Activated naive CD8-positive, alpha-beta T cell treated with anti-CD3 and anti-CD28 coated beads, Interleukin-2, amount 50 U/mL, for 24 hours (primary cell): ENCODE measurements around the gene GRM4.

Experiments used
- ATAC-seq: fragments of 150-1000 bp; cut with Tn5 transposase; one replicate; pipeline ENCODE4 v1.10.0; 2021
- DNase-seq: peaks from one replicate; pipeline ENCODE4 v3.0.0; 2021
- H3K27ac Mint-ChIP-seq: one replicate; pipeline ENCODE4 v1.8.0; 2021; ENCODE audit warnings: mild to moderate bottlenecking, mixed read lengths
- H3K27me3 Mint-ChIP-seq: one replicate; pipeline ENCODE4 v1.8.0; 2021; ENCODE audit warnings: mixed read lengths
- H3K36me3 Mint-ChIP-seq: one replicate; pipeline ENCODE4 v1.8.0; 2021; ENCODE audit warnings: low read depth, mixed read lengths
- H3K4me1 Mint-ChIP-seq: one replicate; pipeline ENCODE4 v1.8.0; 2021; ENCODE audit warnings: mixed read lengths
- H3K4me3 Mint-ChIP-seq: one replicate; pipeline ENCODE4 v1.8.0; 2021; ENCODE audit warnings: mild to moderate bottlenecking, moderate library complexity, mixed read lengths
- H3K9me3 Mint-ChIP-seq: one replicate; pipeline ENCODE4 v1.8.0; 2021; ENCODE audit warnings: mixed read lengths

The GRM4 gene

DNA sequence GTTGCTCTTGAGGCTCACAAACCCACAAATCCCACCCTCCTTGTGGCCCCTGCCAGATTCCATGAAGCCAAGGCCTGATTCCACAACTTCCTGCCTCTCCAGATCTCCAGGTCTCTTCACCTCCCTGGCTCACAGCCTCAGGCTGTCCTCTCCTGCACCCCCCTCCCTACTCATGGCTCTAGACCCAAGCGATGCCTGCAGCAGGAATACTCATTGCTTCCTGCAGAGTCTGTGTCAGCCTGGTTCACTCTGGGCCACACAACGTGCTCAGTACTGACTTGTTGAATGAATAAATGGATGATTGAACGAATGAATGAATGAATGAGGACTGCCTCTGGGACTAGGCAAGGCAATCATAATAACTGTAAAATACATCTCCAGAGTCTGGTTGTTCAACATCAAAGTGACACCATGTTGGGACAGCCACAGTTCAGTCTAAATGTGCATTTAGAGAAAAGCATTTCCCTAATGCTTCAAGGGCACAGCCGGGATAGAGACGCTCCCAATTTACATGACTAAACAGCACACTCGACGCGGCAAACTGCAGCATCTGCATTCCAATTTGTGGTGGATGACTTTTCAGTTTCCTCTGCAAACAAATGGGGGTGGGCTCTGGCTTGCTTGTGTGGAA, 139.9 kb downstream of the GRM4 start:
- DNase-seq (no peak), ATAC-seq (no peak)
- peaks cover 4% of the 10 kb centered on the region for H3K9me3 Mint-ChIP-seq
- no peak overlapping the region for H3K4me3 Mint-ChIP-seq
- peaks cover 2% of the 10 kb centered on the region for H3K27me3 Mint-ChIP-seq
- no peaks in the 10 kb centered on the region for H3K4me1 Mint-ChIP-seq
- no peak overlapping the region for H3K27ac Mint-ChIP-seq
- no peaks in the 10 kb centered on the region for H3K36me3 Mint-ChIP-seq

DNA sequence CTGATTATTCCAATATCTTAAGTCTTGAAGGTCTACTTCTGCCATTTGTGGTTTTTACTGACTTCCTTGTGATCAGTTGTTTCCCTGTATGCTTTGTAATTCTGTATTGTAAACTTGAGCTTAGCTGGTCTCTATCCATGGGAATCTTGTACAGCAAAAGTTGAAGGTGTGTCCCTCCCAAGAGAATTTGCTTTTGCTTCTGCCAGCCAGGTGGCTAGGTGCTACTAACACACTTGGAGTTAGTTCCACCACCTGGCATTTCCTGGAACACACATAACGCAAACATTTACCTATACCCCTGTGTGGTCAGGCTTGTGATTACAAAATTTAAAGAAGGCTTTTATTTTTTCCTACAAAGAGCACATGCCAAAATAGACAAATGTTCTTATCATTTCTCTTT, 141.2 kb downstream of the GRM4 start:
- ATAC-seq: no peak
- Mint-ChIP-seq H3K4me3 (no peak overlapping the region), H3K36me3 (no peaks in the 10 kb centered on the region), H3K9me3 (peaks cover 4% of the 10 kb centered on the region), H3K4me1 (no peaks in the 10 kb centered on the region), H3K27me3 (peaks cover 1% of the 10 kb centered on the region), H3K27ac (no peak overlapping the region)
- DNase-seq: no peak

DNA sequence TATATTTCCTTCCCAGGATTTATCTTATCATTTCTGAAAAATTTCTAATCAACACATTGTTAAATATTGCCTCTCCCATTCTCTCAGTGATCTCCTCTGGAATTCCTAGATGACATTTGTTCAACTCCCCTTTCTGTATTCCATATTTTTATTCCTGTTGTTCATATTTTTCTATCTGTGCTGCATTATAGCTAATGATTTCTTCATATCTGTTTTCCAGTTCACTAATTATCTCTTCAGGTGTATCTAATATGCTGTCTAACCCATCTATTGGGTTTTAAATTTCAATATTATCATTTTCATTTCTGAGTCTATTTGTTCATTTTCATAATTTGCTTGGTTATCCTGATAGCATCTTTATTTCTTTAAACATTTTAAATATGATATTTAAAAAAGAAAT, 141.9 kb downstream of the GRM4 start:
- Mint-ChIP-seq H3K4me1 (no peaks in the 10 kb centered on the region), H3K36me3 (no peaks in the 10 kb centered on the region), H3K4me3 (no peak overlapping the region), H3K27ac (no peak overlapping the region), H3K9me3 (peaks cover 4% of the 10 kb centered on the region), H3K27me3 (no peaks in the 10 kb centered on the region)
- no peak for ATAC-seq
- no peak for DNase-seq

DNA sequence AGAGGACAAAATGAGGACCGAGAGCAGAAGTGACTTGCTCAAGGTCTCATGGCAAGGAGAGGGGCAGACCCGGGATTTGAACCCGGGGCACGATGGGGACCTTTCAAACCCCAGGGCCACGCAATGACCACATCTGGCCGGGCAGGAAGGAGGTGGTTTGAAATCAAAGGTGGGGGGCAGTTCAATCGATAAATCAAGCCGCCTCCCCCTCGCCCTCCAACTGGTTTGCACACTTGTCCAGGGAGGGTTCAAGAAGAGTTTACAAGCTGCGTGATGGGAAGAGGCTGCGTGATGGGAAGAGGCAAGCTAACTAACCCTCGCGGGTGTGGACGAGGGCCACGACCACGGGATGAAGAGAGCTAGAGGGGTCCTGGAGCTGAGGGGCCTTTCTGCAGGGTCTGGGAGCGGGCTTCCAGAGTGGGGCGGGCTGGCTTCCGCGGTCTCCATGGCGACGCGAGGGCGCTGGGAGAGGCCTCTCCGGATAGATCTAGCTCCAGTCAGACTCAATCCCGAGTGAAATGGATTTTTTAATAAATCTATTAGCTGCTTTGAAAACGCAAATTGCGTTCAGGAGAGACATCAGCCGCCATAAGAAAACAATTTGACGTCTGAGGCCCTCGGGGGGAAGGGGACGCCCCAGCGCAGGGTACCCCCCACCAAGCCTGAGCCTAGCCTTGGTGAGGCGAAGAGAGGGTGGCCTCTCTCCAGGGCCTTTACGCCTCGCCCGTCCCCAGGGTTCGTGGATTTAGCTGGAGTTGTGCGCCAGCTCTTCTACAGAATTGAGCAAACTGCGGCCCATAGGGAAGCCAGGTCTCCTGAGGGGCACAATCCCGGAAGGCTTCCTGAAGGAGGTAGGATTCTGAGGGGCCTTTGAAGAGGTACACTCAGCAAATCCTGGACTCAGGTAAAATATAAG, 143.9 kb downstream of the GRM4 start:
- Mint-ChIP-seq H3K9me3 (peaks cover 9% of the 10 kb centered on the region), H3K4me1 (no peaks in the 10 kb centered on the region), H3K4me3 (no peak overlapping the region), H3K36me3 (no peaks in the 10 kb centered on the region), H3K27ac (no peak overlapping the region), H3K27me3 (no peaks in the 10 kb centered on the region)
- ATAC-seq (no peak), DNase-seq (no peak)

DNA sequence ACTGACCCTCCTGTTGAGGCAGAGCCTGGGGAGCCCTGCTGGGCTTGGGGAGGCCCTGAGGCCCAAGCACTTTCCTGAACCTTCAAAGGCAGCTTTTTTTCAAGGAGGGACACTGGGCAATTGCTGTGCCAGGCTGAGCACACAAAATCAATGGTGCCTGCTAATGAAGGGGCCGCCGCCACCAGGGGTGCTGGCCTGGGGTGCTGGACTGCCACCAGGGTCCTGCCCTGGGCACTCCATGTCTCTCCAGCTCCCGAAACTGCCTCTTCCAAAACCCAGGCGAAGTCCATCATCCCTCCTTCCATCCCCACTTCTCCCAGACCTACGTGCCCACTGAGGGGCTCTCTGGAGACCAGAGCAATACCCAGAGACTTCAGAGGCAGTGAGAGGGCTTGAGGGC, 145.6 kb downstream of the GRM4 start:
- Mint-ChIP-seq H3K27ac (no peak overlapping the region), H3K36me3 (no peaks in the 10 kb centered on the region), H3K27me3 (no peaks in the 10 kb centered on the region), H3K4me3 (no peak overlapping the region), H3K4me1 (no peaks in the 10 kb centered on the region), H3K9me3 (peaks cover 11% of the 10 kb centered on the region)
- ATAC-seq: no peak
- no peak for DNase-seq

DNA sequence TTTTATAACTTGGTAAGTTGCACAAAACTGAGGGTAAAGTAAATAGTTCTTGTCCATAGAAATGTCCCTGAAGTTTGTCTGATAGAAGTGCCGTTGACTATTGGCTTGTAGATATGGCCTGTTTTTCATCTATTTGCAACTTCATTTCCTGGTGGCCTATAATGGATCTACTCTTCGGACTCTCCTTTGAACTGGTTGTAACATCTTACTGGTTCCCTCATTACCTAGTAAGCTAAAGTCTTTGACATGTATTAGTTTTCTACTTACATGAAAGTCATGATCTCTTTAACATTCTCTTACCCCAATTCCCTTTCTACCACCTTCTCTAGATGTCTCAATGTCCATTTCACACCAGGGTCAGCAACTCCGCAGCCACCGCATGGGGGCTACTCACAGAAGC, 146.3 kb downstream of the GRM4 start:
- H3K27me3 Mint-ChIP-seq: no peaks in the 10 kb centered on the region
- H3K9me3 Mint-ChIP-seq: peaks cover 11% of the 10 kb centered on the region
- ATAC-seq (no peak), DNase-seq (no peak)
- H3K4me1 Mint-ChIP-seq: no peaks in the 10 kb centered on the region
- no peak overlapping the region for H3K4me3 Mint-ChIP-seq
- H3K36me3 Mint-ChIP-seq: no peaks in the 10 kb centered on the region
- no peak overlapping the region for H3K27ac Mint-ChIP-seq

DNA sequence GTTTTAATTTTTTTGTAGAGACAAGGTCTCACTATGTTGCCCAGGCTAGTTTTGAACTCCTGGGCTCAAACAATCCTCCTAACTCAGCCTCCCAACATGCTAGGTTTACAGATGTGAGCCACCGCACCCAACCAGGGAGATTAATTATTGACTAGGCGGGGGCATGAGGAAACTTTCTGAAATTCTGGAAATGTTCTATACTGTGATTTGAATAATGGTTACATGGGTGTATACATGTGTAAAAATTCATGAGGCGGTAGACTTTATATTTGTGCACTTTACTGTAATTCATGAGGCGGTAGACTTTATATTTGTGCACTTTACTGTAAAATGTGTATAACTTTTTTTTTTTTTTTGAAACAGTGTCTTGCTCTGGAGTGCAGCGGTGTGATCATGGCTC, 147.2 kb downstream of the GRM4 start:
- no peaks in the 10 kb centered on the region for H3K4me1 Mint-ChIP-seq
- peaks cover 7% of the 10 kb centered on the region for H3K9me3 Mint-ChIP-seq
- H3K27me3 Mint-ChIP-seq: peaks cover 4% of the 10 kb centered on the region
- H3K27ac Mint-ChIP-seq: no peak overlapping the region
- no peak for ATAC-seq
- H3K36me3 Mint-ChIP-seq: no peaks in the 10 kb centered on the region
- no peak for DNase-seq
- no peak overlapping the region for H3K4me3 Mint-ChIP-seq

DNA sequence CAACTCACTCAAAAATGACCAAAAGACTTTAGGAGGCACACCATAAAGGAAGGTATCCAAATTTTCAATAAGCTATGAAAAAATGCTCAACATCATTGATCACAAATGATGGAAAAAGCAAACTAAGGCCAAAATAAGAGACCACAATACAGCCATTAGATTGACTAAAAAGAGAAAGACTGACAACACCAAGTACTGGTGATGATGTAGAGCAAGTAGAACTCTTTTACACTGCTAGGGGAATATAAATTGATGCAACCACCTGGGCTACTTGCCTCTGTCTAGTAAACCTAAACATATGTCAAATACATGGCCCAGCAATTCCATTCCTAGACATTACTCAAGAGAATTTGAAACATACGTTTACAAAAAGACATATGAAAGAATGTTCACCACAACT, 148.6 kb downstream of the GRM4 start:
- Mint-ChIP-seq H3K36me3 (no peaks in the 10 kb centered on the region), H3K27ac (no peak overlapping the region)

DNA sequence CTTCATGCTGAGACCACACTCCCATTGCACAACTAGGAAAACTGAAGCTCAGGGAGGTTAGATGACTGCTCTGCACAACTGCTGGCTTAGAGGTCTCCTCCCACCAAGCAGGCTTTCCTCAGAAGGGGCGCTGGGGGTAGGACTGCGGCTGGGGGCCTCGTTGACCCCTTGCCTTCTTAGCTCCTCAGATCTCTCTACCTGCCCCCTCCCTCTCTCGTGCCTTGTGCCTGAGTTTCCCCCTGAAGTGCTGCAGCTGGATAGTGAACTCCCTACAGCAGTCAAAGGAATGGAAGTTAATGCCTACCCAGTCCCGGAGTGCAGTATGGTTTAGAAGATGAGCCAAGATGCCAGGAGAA, 149.8 kb downstream of the GRM4 start:
- ATAC-seq: no peak
- no peak overlapping the region for H3K27ac Mint-ChIP-seq
- no peaks in the 10 kb centered on the region for H3K4me1 Mint-ChIP-seq

More for the DNA sequence above, 148.6 kb downstream of the GRM4 start:
- DNase-seq (no peak), ATAC-seq (no peak)
- Mint-ChIP-seq H3K9me3 (peaks cover 7% of the 10 kb centered on the region), H3K27me3 (peaks cover 4% of the 10 kb centered on the region), H3K4me3 (no peak overlapping the region), H3K4me1 (no peaks in the 10 kb centered on the region)

DNA sequence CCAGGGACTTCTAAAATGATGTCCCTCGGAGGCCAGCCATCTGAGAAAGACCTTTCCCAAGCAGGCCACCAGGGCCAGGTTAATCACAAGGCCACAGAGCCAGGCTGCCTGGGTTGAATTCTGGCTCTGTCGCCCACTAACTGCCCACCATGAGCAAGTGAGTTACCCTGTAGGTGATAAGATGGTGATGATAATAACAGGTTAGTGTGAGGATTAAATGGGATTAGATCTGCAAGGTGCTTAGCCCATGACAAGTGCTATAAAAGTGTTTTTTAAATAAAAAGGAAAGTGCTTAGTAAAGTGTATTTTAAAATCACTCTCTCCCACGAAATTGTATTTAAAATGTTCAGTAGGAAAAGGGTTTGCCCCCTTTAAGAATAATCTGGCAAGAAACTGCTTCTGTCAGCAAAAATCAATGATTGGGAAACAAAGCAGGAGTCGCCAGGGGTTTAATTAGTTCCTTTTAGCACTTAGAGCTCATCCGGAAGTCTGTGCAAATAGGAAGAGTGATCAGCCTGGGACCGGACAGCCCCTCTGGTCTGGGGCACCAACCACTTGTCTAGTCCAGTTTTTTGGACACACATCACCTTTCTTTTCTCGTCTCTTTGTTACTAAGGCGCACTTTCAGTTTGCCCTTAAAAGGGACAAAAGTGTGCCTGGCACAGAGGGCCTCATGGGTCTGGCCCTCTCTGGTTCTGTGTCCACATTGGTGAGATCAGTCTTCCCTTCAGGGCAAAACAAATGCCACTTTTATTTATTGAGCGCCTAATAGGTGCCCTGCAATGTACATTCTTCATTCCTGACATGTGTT, 150.4 kb downstream of the GRM4 start:
- DNase-seq: no peak
- Mint-ChIP-seq H3K9me3 (peaks cover 7% of the 10 kb centered on the region), H3K4me3 (no peak overlapping the region), H3K36me3 (no peaks in the 10 kb centered on the region), H3K4me1 (no peaks in the 10 kb centered on the region), H3K27ac (no peak overlapping the region), H3K27me3 (peaks cover 4% of the 10 kb centered on the region)
- no peak for ATAC-seq

More for the DNA sequence above, 149.8 kb downstream of the GRM4 start:
- H3K36me3 Mint-ChIP-seq: no peaks in the 10 kb centered on the region
- H3K27me3 Mint-ChIP-seq: peaks cover 4% of the 10 kb centered on the region
- no peak overlapping the region for H3K4me3 Mint-ChIP-seq
- no peak for DNase-seq
- peaks cover 7% of the 10 kb centered on the region for H3K9me3 Mint-ChIP-seq

DNA sequence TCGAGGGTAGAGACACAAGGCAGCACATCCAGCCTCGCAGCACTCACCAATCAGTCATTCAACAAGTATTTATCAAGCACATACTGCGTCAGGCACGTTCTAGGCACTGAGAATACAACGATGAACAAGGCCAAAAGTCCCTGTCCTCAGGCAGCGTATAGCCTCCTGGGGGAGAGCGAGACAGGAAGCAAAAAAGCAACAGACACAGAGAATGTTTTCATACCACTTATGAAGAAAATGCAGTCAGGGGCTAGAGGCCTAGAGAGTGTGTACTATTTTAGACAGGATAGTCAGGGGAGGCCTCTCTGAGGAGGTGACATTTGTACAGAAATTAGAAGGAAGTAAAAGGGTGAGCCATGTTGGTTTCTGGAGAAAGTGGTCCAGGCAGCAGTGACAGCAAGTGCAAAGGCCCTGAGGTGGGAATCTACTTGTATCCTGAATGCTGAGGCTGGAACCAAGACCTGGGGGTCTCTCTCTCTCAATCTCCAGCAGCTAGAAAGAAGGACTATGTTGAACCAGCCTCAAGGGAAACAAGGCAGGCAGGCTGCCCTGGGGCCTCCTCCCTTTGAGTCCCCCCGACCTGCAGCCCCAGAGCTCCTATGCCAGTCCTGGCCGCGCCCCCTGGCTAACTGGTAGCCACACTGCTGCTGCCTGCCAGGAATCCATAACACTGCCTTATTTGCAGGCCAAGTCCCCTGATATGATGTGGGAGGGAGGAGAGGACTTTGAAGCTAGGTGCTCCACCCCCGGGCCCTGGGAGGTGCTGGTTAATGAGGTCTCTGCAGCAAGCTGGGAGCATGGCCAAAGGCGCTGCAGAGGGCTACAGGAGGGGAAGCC, 151.2 kb downstream of the GRM4 start:
- no peaks in the 10 kb centered on the region for H3K36me3 Mint-ChIP-seq
- peaks cover 4% of the 10 kb centered on the region for H3K27me3 Mint-ChIP-seq
- H3K4me3 Mint-ChIP-seq: no peak overlapping the region
- ATAC-seq: no peak
- no peaks in the 10 kb centered on the region for H3K4me1 Mint-ChIP-seq
- H3K27ac Mint-ChIP-seq: no peak overlapping the region
- peaks cover 7% of the 10 kb centered on the region for H3K9me3 Mint-ChIP-seq
- DNase-seq: no peak

DNA sequence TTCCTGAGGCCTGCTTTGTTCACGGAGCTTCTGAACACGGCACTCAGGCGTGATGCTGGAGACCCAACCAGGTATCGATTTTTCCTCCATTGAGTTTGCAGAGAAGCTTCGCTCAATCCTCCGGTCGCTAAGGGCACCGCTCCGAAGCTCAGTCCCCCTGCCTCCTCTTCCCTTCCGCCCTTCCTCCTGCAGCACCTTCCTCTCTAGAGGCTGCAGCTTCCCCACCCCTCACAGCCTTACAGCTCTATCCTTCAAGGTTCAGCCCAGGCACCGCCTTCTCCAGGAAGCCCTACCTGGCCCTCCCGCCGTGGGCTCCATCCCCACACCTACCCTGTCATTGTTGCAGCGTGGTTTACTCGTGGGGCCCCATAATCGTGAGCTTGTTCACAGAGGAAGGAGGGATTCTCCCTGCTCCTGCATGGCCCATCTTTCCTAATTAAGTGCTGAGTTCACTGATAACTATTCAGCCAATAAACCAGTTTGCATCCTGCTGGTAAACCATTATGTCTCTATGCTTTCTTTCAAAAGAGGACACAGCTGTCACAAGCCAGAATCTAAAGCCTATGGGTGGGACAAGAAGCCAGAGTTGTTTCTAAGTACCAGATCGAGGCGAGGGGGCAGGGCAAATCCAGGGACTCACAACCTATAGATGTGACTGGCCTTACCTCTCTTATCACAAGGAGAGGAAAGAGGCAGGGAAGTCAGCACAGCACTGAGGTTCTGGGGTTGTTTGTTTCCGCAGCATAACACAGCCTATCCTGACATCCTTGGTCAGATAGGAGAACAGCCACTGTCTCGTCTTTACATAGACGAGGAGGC, 152.0 kb downstream of the GRM4 start:
- Mint-ChIP-seq H3K4me1 (no peaks in the 10 kb centered on the region), H3K36me3 (no peaks in the 10 kb centered on the region), H3K9me3 (peaks cover 7% of the 10 kb centered on the region), H3K4me3 (no peak overlapping the region), H3K27me3 (peaks cover 4% of the 10 kb centered on the region), H3K27ac (no peak overlapping the region)
- ATAC-seq (no peak), DNase-seq (no peak)

DNA sequence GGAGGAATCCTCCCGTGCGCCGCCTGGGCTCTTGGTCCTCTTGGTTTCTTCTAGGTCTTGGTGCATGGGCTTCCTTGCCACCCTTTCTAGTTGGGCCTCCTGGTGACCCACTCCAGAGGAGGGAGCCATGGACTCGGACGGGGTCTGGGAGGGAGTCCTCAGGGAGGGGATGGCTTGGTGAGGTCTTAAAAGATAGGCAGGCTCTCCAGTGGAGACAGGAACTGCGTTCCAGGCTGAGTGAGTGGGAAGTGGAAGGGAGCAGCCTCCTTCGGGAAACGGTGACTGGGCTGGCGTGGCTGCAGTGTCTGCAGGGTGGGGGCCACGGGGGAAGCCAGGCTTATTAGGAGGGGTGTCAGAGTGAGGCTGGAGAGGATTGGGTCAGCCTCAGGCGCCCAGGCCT, 152.8 kb downstream of the GRM4 start:
- Mint-ChIP-seq H3K4me3 (no peak overlapping the region), H3K27me3 (peaks cover 4% of the 10 kb centered on the region), H3K27ac (no peak overlapping the region), H3K36me3 (no peaks in the 10 kb centered on the region), H3K9me3 (peaks cover 7% of the 10 kb centered on the region), H3K4me1 (no peaks in the 10 kb centered on the region)
- DNase-seq: no peak
- no peak for ATAC-seq
